ENCODE results near the gene OR10H3.

DNA sequence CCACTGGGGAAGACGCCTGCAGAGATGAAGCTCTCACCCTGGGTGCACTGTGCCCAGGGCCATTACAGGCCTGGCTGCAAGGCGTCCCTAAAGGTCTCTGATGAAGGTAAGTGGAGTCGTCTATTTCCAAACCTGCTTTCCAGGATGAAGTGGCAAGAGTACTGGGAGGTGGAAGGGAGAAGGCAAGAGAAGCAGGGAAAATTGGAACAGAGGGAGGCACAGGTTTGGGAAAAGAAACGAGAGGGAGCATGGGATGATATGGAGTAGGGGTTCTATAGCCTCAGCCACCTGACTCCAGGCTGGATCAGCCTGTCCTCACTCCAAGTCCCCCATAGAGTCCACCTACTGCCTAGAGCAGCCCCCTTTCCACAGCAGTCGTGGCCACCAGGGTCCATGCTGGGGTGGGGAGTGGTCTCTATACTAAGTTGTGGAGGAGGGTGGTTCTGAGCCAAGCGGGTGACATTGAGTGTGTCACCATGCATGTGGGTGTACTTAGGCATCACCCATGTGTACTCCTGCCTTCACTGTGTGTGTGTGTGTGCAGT is 49.9 kb downstream of the OR10H3 start, which contains the start of gene OR10H5:
- TF ChIP-seq, protein P1, sequence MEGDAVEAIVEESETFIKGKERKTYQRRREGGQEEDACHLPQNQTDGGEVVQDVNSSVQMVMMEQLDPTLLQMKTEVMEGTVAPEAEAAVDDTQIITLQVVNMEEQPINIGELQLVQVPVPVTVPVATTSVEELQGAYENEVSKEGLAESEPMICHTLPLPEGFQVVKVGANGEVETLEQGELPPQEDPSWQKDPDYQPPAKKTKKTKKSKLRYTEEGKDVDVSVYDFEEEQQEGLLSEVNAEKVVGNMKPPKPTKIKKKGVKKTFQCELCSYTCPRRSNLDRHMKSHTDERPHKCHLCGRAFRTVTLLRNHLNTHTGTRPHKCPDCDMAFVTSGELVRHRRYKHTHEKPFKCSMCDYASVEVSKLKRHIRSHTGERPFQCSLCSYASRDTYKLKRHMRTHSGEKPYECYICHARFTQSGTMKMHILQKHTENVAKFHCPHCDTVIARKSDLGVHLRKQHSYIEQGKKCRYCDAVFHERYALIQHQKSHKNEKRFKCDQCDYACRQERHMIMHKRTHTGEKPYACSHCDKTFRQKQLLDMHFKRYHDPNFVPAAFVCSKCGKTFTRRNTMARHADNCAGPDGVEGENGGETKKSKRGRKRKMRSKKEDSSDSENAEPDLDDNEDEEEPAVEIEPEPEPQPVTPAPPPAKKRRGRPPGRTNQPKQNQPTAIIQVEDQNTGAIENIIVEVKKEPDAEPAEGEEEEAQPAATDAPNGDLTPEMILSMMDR (IDR thresholded peaks at IDR 0.05; ENCODE audit: poor library complexity, severe bottlenecking), result no peak
- TF ChIP-seq POLR2AphosphoS5 (IDR thresholded peaks at IDR 0.05) (no peak), SMC3 (conservative IDR thresholded peaks at IDR 0.05; ENCODE audit: poor library complexity) (no peak), RAD21 (conservative IDR thresholded peaks at IDR 0.05) (no peak)

Data from neural cell (in vitro differentiated cells).